Smooth muscle cell (in vitro differentiated cells): Measurements from ENCODE around the gene FAM210A. TPM values are rescaled to one million over a fixed set of nuclear protein-coding genes. Genes with fewer than 3 reads are reported as not detected.

Experiments used
- DNase-seq: peaks from one replicate; lab custom pipeline; 2025; ENCODE audit not compliant: unreplicated experiment; lab: John Stamatoyannopoulos, UW
- H2AFZ ChIP-seq: fragments of 200-600 bp; sonication (generic); 2 replicates; pipeline ENCODE4 v1.6.0; 2016; ENCODE audit warnings: antibody characterized with exemption, low read depth, mild to moderate bottlenecking
- H3F3A ChIP-seq: fragments of 200-600 bp; sonication (generic); 2 replicates; pipeline ENCODE4 v1.6.0; 2017; ENCODE audit warnings: antibody characterized with exemption, low read depth
- H3K27ac ChIP-seq: fragments of 200-600 bp; sonication (generic); 2 replicates; pipeline ENCODE4 v1.5.1; 2016; ENCODE audit warnings: low read depth, mild to moderate bottlenecking
- H3K27me3 ChIP-seq: fragments of 200-600 bp; sonication (generic); 2 replicates; pipeline ENCODE4 v1.6.1; 2016; ENCODE audit warnings: low read depth, mild to moderate bottlenecking
- H3K36me3 ChIP-seq: fragments of 200-600 bp; sonication (generic); 2 replicates; pipeline ENCODE4 v1.5.1; 2016; ENCODE audit warnings: low read depth
- H3K4me1 ChIP-seq: fragments of 200-600 bp; sonication (generic); 2 replicates; pipeline ENCODE4 v1.5.1; 2016; ENCODE audit warnings: low read depth
- H3K4me2 ChIP-seq: fragments of 200-600 bp; sonication (generic); 2 replicates; pipeline ENCODE4 v1.6.0; 2016; ENCODE audit warnings: mild to moderate bottlenecking
- H3K4me3 ChIP-seq: fragments of 200-600 bp; sonication (generic); 2 replicates; pipeline ENCODE4 v1.5.1; 2016; ENCODE audit warnings: mild to moderate bottlenecking
- H3K79me2 ChIP-seq: fragments of 200-600 bp; sonication (generic); 2 replicates; pipeline ENCODE4 v1.6.0; 2016; ENCODE audit warnings: low read depth, mild to moderate bottlenecking
- H3K9ac ChIP-seq: fragments of 200-600 bp; sonication (generic); 2 replicates; pipeline ENCODE4 v1.6.0; 2016; ENCODE audit warnings: low read depth
- H3K9me3 ChIP-seq: fragments of 200-600 bp; sonication (generic); replicated peaks from 2 replicates; pipeline ENCODE4 v1.5.1; 2016; ENCODE audit warnings: low read depth
- H4K20me1 ChIP-seq: fragments of 200-600 bp; sonication (generic); 2 replicates; pipeline ENCODE4 v1.6.0; 2016; ENCODE audit warnings: low read depth
- CTCF ChIP-seq: fragments of 200-600 bp; sonication (generic); IDR thresholded peaks from 2 replicates; pipeline ENCODE4 v1.5.1; 2017; ENCODE audit warnings: borderline replicate concordance, mild to moderate bottlenecking, antibody characterized with exemption; ENCODE audit not compliant: insufficient read depth, poor library complexity, severe bottlenecking
- WGBS: methylation state at CpG from one replicate; pipeline ENCODE4 v1.1.7; 2016; ENCODE audit warnings: low lambda C conversion rate; 5-methylcytosine and 5-hydroxymethylcytosine counted together
- polyA plus RNA-seq: library from polyadenylated mRNA; unstranded; fragments of >200 nt; fragmentation: Nextera tagmentation; extraction: Ambion mirVana; gene quantifications from 2 replicates; pipeline ENCODE4 v1.2.1, GENCODE V29; 2016
- total RNA-seq: library from RNA; depleted of rRNA; stranded (reverse); fragments of >200 nt; gene quantifications from 2 replicates; pipeline ENCODE4 v1.2.3, GENCODE V29; 2014

FAM210A gene
- total and polyA plus RNA-seq, 2 experiments from 2014 or later, result 16.0 to 16.6 TPM

GRCh38 chr18:13649397-13650390, 76.7 kb downstream of the FAM210A start:
- Histone ChIP-seq H3K36me3 (no peaks in the 10 kb centered on the region), H3K27ac (no peak overlapping the region), H3K4me2 (no peak overlapping the region), H3K9ac (no peak overlapping the region), H2AFZ (no peak overlapping the region), H3K9me3 (no peaks in the 10 kb centered on the region), H3K4me3 (no peak overlapping the region), H3F3A (no peaks in the 10 kb centered on the region), H3K79me2 (no peaks in the 10 kb centered on the region), H3K27me3 (no peaks in the 10 kb centered on the region), H3K4me1 (no peaks in the 10 kb centered on the region), H4K20me1 (peaks cover 13% of the 10 kb centered on the region)
- no peak for DNase-seq
- no peak for TF ChIP-seq CTCF
- WGBS, result 93% methylated on average over 23 of the region's 23 CpGs

DNA sequence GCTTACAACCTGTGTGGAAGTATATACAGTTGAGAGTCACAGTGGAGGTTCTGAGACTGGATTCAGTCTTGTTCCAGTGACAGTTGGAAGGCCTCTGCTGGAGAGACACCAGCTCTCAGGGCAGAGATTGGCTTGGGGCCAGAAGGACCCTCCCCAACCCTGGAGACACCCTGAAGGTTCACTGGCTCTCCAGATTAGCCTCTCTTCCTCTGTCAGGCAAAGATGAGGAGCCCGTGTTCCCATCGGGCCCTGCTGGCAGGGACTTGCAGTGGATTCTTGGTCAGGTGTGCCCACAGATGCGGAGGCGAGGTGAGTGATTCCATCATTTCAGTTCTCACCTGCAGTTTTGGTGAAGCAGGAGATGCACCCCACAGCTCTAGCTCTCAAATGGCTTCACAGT, 78.6 kb downstream of the FAM210A start:
- 96% methylated on average over 4 of the region's 4 CpGs for WGBS
- no peaks in the 10 kb centered on the region for H3K27me3 ChIP-seq
- no peaks in the 10 kb centered on the region for H3K4me1 ChIP-seq
- H3K4me2 ChIP-seq, result no peak overlapping the region
- no peaks in the 10 kb centered on the region for H3K9me3 ChIP-seq
- H3K27ac ChIP-seq, result no peak overlapping the region
- TF ChIP-seq CTCF, result no peak
- H3K36me3 ChIP-seq, result no peaks in the 10 kb centered on the region
- H2AFZ ChIP-seq, result no peak overlapping the region
- peaks cover 13% of the 10 kb centered on the region for H4K20me1 ChIP-seq
- H3F3A ChIP-seq, result no peaks in the 10 kb centered on the region
- no peaks in the 10 kb centered on the region for H3K79me2 ChIP-seq
- no peak overlapping the region for H3K4me3 ChIP-seq
- DNase-seq, result no peak
- no peak overlapping the region for H3K9ac ChIP-seq

DNA sequence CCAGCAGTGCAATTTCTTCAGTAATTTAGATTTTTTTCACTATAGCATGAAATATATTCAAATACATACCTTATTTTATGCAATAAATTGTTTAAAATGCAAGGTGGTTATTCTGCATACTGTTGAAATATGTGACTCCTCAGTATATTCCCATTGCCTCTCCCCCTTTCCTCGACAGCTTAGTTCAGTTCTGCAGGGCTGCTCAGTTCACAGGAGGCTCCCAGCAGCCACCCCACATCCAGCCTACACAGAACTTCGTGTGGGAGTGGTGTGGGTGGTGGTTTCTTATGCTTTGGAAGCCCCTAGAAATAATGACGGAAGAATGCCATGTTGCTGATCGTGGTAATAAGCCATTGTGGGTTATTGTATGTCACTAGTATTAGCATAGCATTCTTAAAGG, 79.7 kb downstream of the FAM210A start:
- H3K79me2 ChIP-seq, result no peaks in the 10 kb centered on the region
- H3K27ac ChIP-seq, result no peak overlapping the region
- WGBS, result 76% methylated on average over 4 of the region's 4 CpGs
- H3K4me3 ChIP-seq, result no peak overlapping the region
- no peak overlapping the region for H2AFZ ChIP-seq
- no peak for TF ChIP-seq CTCF
- H3K9ac ChIP-seq, result no peak overlapping the region
- H3K9me3 ChIP-seq, result no peaks in the 10 kb centered on the region
- no peaks in the 10 kb centered on the region for H3K4me1 ChIP-seq
- no peaks in the 10 kb centered on the region for H3K27me3 ChIP-seq
- H4K20me1 ChIP-seq, result peaks cover 20% of the 10 kb centered on the region
- no peak overlapping the region for H3K4me2 ChIP-seq
- no peaks in the 10 kb centered on the region for H3K36me3 ChIP-seq
- H3F3A ChIP-seq, result no peaks in the 10 kb centered on the region
- DNase-seq, result no peak
